Heart left ventricle (tissue), 16 donors: ENCODE measurements around the gene FBXW7. TPM values are rescaled to one million over a fixed set of nuclear protein-coding genes. Genes with fewer than 3 reads are reported as not detected.

Experiments used
- ATAC-seq, 4 donors: fragments of 200-7000 bp; cut with Tn5 transposase; one replicate each; pipeline ENCODE4 v1.9.1; 2020 to 2022; ENCODE audit warnings: moderate library complexity in 4 of 4, mild to moderate bottlenecking in 3 of 4, moderate number of reproducible peaks in 1 of 4
- DNase-seq, 5 donors: peaks; one replicate each; pipeline ENCODE4 v3.0.0-alpha.2; 2020
- H3K27ac ChIP-seq, 12 donors: fragments of 200-600 bp; sonication (generic) in 4 of 12; one replicate each; pipeline versions ENCODE4 v1.5.0 to v1.8.0; 2016 to 2022; ENCODE audit warnings: mild to moderate bottlenecking in 2 of 12
- H3K27me3 ChIP-seq, 9 donors: fragments of 200-600 bp; sonication (generic) in 2 of 9; one replicate each; pipeline versions ENCODE4 v1.5.1 to v1.8.0; 2016 to 2022; ENCODE audit warnings: mild to moderate bottlenecking in 3 of 9
- H3K36me3 ChIP-seq, 9 donors: fragments of 200-600 bp; sonication (generic) in 2 of 9; one replicate each; pipeline versions ENCODE4 v1.5.0 to v1.8.0; 2018 to 2022; ENCODE audit warnings: mild to moderate bottlenecking in 2 of 9
- H3K4me1 ChIP-seq, 12 donors: fragments of 200-600 bp; sonication (generic) in 4 of 12; one replicate each; pipeline versions ENCODE4 v1.5.0 to v1.8.0; 2016 to 2022; ENCODE audit warnings: mild to moderate bottlenecking in 3 of 12
- H3K4me3 ChIP-seq, 12 donors: fragments of 200-600 bp; sonication (generic) in 4 of 12; one replicate each; pipeline versions ENCODE4 v1.5.0 to v1.8.0; 2017 to 2022; ENCODE audit warnings: mild to moderate bottlenecking in 9 of 12, moderate library complexity in 4 of 12
- H3K9me3 ChIP-seq, 12 donors: fragments of 200-600 bp; sonication (generic) in 4 of 12; one replicate each; pipeline versions ENCODE4 v1.5.0 to v1.8.0; 2016 to 2022; ENCODE audit warnings: mild to moderate bottlenecking in 1 of 12
- CTCF ChIP-seq, 12 donors: fragments of 200-600 bp; sonication (generic) in 4 of 12; IDR thresholded peaks; one replicate each; pipeline versions ENCODE4 v1.5.0 to v1.8.0; 2018 to 2022; ENCODE audit warnings: antibody characterized with exemption in 12 of 12, mild to moderate bottlenecking in 5 of 12
- POLR2A ChIP-seq, 2 donors: fragments of 450-650 bp; IDR thresholded peaks; one replicate each; pipeline ENCODE4 v1.6.1; 2017; ENCODE audit warnings: antibody characterized with exemption in 2 of 2, mild to moderate bottlenecking in 2 of 2, moderate library complexity in 2 of 2
- WGBS, 4 donors: extraction: QIAGEN DNeasy Blood & Tissue Kit in 2 of 4; methylation state at CpG; one replicate each; pipeline versions ENCODE4 v1.1.5 to v1.1.7; 2013 to 2018; 5-methylcytosine and 5-hydroxymethylcytosine counted together
- intact Hi-C, 10 donors: fragments of 100-400 bp; cut with DNase I; formaldehyde crosslinking; loops; one replicate each; pipeline versions ENCODE4 v1.11.1 to v1.14.2; 2022
- polyA plus RNA-seq, 2 donors: library from polyadenylated mRNA; stranded (reverse); fragments of 200-250 nt; gene quantifications; one replicate each; pipeline ENCODE4 v1.2.3, GENCODE V29; 2013
- total RNA-seq, 9 donors: library from RNA; depleted of rRNA in 2 of 9; stranded (reverse); fragments of >200 nt in 2 of 9; fragmentation: NEBNext Ultra II Directional in 3 of 9; extraction: Animal tissue kit (Norgen Biotek cat#: 25700) in 3 of 9; gene quantifications; one replicate each; pipeline versions ENCODE4 v1.1.0 to v1.2.4, GENCODE V29; 2016 to 2023
- donor health status: ischemic (EF 13 %, LVEDD 7.1; RV severe dilation, severe dysfunction).
- donor health status: healthy with polysubstance abuse.
- donor health status: DM: no; HTN: yes; CAD: no.
- donor health status: DM: no; HTN: no; CAD: no.
- donor health status: ischemic (EF 25% LVEDD 6.9; RV normal size, moderate dysfunction).
- donor health status: ischemic (EF 25% LVEDD 5.7; RV mildly dilated, moderate dysfunction).
- donor health status: healthy.
- donor health status: DM: yes; HTN: yes; CAD: no.
- donor health status: ischemic (EF 35%, LVEDD 5.7; RV mildly dilated, moderate dysfunction).
- donor health status: nonischemic (EF 11% LVEDD 7.7; RV severe dilation, severe dysfunction).
- donor health status: DM: yes; HTN: yes; CAD: no.
- donor health status: PGD.
- donor health status: ischemic (EF 29% LVEDD 5.4; RV normal size, mild dysfunction).
- donor health status: nonischemic (EF 23%, LVEDD 6.1; RV moderate dilation, normal function).

Gene FBXW7
- total and polyA plus RNA-seq, 11 donors = 20.6 to 74.1 (median 59.8) TPM

DNA sequence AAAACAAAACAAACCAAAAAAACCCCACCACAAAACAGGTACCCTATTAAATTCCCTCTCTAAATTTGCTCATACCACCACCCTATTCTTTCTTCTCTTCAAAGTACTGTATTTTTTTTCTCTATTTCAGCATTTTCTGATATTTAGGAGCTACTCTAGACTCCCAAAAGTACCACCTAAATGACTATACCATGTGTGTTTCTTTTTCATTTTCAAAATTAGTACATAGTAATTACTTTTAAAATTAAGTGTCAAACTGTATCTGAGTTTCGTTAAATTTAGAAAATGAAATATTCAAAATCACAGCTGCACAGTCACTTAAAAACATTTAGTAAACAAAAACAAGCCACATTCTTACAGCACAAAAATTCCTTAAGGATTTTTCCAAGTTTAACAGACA, 161.7 kb downstream of the FBXW7 start:
- intact Hi-C loops = loop anchor here in 3 of 10 donors (10.0 kb wide), 3 partner anchors 269 to 609 kb away; partner anchors contain the start of gene GATB (in 1 of the 3)
- peaks cover 0 to 21% (median 2%) of the 10 kb centered on the region in 12 donors for H3K4me1 ChIP-seq

DNA sequence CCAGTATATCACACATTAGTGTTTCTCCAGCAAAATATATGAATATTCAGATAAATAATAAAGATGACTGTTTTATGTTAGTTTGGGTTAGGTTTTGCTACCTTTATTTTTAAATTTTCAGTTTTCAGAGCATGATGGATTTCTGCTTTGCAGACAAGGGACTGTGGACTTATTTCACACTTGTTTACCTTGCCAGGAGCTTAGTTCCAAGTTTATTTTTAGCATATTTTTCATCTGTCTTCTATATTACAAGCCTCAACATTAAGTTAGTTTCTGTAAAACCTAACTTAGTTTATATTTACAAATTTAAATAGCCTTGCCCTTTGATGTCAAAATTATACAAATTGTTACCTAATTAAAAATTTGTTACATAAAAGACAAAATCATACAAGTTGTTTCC, 163.4 kb downstream of the FBXW7 start:
- intact Hi-C loops = loop anchor here in 3 of 10 donors (10.0 kb wide), 3 partner anchors 268 to 608 kb away; partner anchors contain the start of gene GATB (in 1 of the 3)
- Histone ChIP-seq H3K27ac (peak overlapping the region in 6 of 12 donors; percentile 5 to 55 (median 38)), H3K4me1 (peaks cover 0 to 24% (median 3%) of the 10 kb centered on the region in 12 donors), H3K36me3 (no peaks in the 10 kb centered on the region), H3K9me3 (no peaks in the 10 kb centered on the region), H3K4me3 (no peak overlapping the region), H3K27me3 (no peaks in the 10 kb centered on the region)
- no peak for DNase-seq
- ATAC-seq = no peak
- no peak for TF ChIP-seq CTCF (IDR thresholded peaks at IDR 0.05)
- no peak for TF ChIP-seq POLR2A (IDR thresholded peaks at IDR 0.05)

More for the DNA sequence above, 161.7 kb downstream of the FBXW7 start:
- DNase-seq (no peak), ATAC-seq (no peak)
- no peaks in the 10 kb centered on the region for H3K27me3 ChIP-seq
- no peaks in the 10 kb centered on the region for H3K36me3 ChIP-seq
- peak overlapping the region in 7 of 12 donors; percentile 14 to 55 (median 30) for H3K27ac ChIP-seq
- WGBS, 4 donors = 46 to 71% (median 61%) methylated on average over 1 of the region's 1 CpG
- TF ChIP-seq CTCF (IDR thresholded peaks at IDR 0.05) (no peak), POLR2A (IDR thresholded peaks at IDR 0.05) (no peak)
- no peaks in the 10 kb centered on the region for H3K9me3 ChIP-seq
- H3K4me3 ChIP-seq = no peak overlapping the region

GRCh38 chr4:152369902-152370295, 166.0 kb downstream of the FBXW7 start:
- H3K27me3 ChIP-seq = no peaks in the 10 kb centered on the region
- TF ChIP-seq POLR2A (IDR thresholded peaks at IDR 0.05) (no peak), CTCF (IDR thresholded peaks at IDR 0.05) (peak in 10 of 12 donors; percentile 14 to 52 (median 26))
- H3K9me3 ChIP-seq = peaks cover 0 to 6% (median 0%) of the 10 kb centered on the region in 12 donors
- ATAC-seq (no peak), DNase-seq (no peak)
- no peak overlapping the region for H3K4me3 ChIP-seq
- peaks cover 0 to 7% (median 0%) of the 10 kb centered on the region in 9 donors for H3K36me3 ChIP-seq
- 35 to 64% (median 59%) methylated on average over 1 of the region's 1 CpG for WGBS, 4 donors
- intact Hi-C loops = loop anchor here in 5 of 10 donors (10.0 kb wide), 3 partner anchors 265 to 605 kb away; partner anchors contain the start of gene GATB (in 1 of the 5)
- peaks cover 0 to 24% (median 3%) of the 10 kb centered on the region in 12 donors for H3K4me1 ChIP-seq
- H3K27ac ChIP-seq = no peak overlapping the region

GRCh38 chr4:152369203-152369901, 166.5 kb downstream of the FBXW7 start:
- intact Hi-C loops = loop anchor here in 2 of 10 donors (10.0 kb wide), 1 partner anchor 325 kb away; no protein-coding TSS in a partner anchor
- 64 to 74% (median 70%) methylated on average over 8 of the region's 8 CpGs for WGBS, 4 donors
- Histone ChIP-seq H3K27me3 (no peaks in the 10 kb centered on the region), H3K4me1 (peaks cover 0 to 28% (median 3%) of the 10 kb centered on the region in 12 donors), H3K36me3 (peaks cover 0 to 8% (median 0%) of the 10 kb centered on the region in 9 donors), H3K27ac (no peak overlapping the region), H3K4me3 (no peak overlapping the region), H3K9me3 (peaks cover 0 to 6% (median 0%) of the 10 kb centered on the region in 12 donors)
- DNase-seq (no peak), ATAC-seq (peak in 3 of 4 donors; percentile 38 to 59 (median 46))
- TF ChIP-seq POLR2A (IDR thresholded peaks at IDR 0.05) = no peak
- TF ChIP-seq CTCF (IDR thresholded peaks at IDR 0.05) = no peak
